HG02970 (cell line): ENCODE data around the gene C10orf143.
"Not testable (repeated sequence)": the region's sequence is repeated elsewhere in the genome, so short reads cannot be mapped to it uniquely, and the experiment has no call there.

Experiments
- ATAC-seq: cut with Tn5 transposase; IDR thresholded peaks from one replicate; pipeline ENCODE4 v1.9.1; 2021; ENCODE audit warnings: mild to moderate bottlenecking, moderate library complexity, moderate number of reproducible peaks; ENCODE audit not compliant: unreplicated experiment, low FRiP score

The C10orf143 gene

DNA sequence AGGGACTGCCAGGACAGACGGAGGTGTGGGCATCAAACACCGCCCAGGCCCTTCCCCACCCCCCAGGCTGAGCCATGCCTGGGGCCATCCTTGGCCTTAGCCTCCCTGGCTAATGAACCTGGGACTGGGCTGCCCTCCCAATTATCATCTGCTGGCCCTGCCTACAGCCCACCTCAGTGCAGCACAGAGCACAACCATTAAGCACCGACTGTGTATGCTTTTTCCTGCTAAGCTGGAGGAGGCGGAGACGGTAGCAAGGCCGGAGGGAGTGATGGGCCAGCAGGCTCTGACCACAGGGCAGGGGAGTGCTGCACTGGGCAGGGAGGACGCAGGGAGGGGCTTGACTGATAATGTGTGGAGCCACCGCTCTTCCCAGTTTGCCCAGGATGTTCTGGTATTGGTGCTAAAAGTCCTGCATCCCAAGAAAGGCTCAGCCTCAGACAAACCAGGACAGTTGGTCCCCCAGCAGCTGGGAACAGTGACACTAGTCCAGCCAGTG, 72.0 kb downstream of the C10orf143 start:
- ATAC-seq = no peak

GRCh38 chr10:130038019-130038555, 72.5 kb downstream of the C10orf143 start:
- ATAC-seq = no peak

GRCh38 chr10:130037169-130037661, 73.4 kb downstream of the C10orf143 start:
- ATAC-seq = no peak

- no peak for ATAC-seq
Measured at GRCh38 chr10:130036296-130037065, 74.1 kb downstream of the C10orf143 start.

GRCh38 chr10:130029209-130029608, 81.4 kb downstream of the C10orf143 start:
- ATAC-seq = no peak

DNA sequence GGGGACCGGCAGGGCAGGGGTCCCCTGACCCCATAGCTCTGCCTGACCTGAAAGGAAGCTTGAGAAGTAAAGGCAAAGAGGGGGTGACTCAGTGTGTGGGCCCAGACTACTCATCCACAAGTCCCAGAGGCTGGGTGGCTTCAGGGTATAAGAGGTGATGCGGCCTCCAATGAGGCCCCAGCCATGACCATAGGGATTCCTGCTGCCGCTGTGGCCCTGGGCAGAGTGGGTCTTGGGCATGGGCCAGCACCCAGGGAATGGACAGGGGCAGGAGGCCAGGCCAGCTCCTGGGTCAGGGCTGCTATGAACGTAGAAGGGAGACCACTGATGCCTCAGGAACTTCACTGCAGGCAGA, 82.2 kb downstream of the C10orf143 start:
- no peak for ATAC-seq

DNA sequence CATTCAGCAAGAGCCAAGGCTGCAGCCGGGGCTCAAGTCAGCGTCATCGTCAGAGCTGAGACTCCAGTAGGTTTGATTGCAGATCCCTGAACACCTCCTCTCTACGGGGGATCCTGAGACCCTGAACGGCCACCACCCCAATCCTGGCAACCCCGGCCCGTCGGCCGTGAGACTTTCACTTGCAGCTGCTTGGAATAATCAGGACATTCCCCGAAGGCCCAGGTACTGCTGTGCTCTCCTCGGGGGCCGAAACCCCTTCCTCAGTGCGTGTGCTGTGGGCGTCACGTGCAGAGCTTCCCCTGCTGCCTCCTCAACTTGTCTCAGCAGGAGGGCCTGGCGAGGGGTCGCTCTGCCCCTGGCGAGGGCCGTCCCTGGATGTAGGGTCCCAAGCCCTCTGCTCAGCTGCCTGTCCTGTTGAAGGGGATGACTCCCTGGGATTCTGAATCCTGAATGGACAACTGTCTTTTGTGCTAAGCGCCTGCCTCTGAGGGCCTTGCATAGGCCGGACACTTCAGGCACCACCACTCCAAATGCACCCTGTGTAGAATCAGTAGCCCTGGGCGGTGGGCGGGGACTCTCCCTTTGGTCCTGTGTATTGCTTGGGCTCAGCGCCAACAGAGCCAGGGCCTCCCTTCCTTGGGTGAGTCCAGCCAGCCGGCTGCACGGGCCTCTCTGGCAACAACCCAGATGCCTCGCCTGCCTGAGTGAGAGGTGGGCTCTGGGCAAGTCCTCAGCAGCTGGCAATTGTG, 82.7 kb downstream of the C10orf143 start:
- no peak for ATAC-seq

DNA sequence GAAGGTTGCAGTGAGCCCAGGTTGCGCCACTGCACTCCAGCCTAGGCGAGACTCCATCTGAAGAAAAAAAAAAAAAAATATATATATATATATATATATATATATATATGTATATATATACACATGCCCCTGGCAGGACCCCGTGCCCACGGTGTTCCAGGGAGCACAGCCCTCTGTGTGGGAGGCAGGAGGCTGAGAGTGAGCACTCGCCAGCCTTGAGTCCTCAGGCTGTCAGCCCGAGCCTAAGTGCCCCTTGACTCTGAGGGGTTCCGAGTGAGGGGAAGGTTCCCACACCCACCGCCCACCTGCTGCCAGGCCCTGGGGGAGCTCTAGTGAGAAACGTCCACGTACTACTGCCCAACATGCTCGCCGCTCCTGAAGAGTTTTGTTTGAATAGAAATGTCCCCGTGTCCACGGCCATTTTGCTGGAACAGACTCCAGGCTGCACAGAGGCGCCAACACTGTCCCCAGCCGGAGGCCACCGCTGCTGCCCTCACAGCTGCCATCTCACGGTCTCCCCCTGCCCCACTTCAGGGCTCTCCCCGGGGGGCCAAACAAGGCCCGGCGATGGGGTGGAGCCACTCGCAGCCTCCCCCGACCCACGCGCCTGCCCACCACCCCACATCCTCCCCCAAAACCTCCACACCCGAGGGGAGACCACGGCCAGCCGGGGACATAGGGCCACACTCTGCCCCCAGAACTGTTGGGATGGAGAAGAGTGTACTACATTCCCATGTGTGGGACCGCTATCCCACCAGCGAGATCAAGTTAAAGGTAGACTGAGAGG, 83.8 kb downstream of the C10orf143 start:
- ATAC-seq = no peak

- no peak for ATAC-seq
Measured at GRCh38 chr10:130025811-130026485, 84.7 kb downstream of the C10orf143 start.

GRCh38 chr10:130025326-130025725, 85.3 kb downstream of the C10orf143 start:
- ATAC-seq = no peak

GRCh38 chr10:130024779-130025325, 85.8 kb downstream of the C10orf143 start:
- no peak for ATAC-seq

- not testable (repeated sequence) for ATAC-seq
Measured at GRCh38 chr10:130024326-130024725, 86.3 kb downstream of the C10orf143 start.

DNA sequence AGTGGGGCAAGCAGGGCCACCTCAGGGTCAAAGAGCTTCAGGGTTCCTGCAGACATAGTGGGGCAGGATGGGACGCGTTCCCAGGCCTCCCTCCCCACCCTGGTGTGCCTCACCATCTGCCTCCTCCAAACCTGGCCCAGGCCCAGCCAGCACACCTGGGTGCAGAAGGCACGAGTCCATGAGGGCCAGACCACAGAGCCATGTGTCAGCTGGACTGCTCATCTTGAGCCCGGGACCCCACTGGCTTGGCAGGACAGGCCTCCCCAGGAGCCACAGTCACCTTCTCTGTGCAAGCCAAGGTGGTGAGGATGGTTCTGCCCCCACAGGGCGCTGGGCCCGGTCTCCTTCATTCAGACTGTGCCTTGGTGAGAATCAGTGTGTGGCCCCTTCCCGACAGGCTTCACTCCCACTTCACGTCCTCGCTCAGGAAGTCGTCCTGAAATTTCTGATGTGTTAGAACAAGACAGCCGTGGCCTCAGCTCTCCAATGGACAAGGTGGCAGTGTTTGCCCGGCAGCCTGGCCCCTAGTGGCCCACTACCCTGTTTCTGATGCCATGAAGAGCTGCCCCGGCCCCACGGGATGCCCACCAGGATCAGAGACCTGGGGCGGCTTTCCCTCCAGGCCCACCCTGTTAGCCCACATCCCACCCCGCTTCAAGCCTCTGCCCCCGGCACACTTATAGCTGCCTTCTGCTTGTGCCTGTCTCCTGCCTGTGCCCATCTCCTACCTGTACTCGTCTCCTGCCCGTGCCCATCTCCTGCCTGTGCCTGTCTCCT, 87.0 kb downstream of the C10orf143 start:
- no peak for ATAC-seq

DNA sequence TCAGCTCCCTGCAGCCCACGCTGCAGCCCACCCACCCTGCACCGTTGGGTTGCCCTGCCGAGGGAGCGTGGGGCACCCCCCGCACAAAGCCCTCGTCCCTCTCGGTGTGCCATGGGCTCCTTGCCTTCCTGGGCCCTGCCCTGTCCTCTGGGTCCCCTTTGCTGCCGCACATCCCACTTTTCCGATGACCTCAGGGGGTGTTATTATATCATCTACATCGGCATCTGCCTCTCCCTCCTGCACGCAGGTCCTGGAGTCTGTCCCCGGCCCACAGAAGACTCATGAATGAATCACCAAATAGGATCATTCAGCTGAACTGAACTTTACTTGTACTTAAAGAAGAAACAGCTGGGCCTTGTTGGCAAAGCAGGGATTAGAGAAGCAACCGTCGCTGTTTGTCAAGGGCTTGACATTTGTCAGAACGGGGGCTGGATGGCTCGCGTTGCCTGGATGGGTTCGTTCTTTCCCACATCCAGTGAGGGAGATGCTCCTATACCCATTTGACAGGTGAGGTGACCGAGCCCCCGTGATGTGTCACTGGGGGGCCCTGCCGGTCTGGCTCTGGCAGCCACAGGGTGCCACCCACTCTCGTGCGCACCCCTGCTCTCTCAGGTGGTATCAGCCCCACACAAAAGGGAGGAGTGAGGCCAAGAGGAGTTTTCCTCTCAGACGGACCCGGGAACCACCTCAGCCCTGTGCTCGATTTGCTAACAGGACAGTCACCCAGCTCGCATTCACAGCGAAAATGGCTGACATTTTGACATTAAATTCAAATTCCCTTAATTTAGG, 87.9 kb downstream of the C10orf143 start:
- ATAC-seq = no peak

DNA sequence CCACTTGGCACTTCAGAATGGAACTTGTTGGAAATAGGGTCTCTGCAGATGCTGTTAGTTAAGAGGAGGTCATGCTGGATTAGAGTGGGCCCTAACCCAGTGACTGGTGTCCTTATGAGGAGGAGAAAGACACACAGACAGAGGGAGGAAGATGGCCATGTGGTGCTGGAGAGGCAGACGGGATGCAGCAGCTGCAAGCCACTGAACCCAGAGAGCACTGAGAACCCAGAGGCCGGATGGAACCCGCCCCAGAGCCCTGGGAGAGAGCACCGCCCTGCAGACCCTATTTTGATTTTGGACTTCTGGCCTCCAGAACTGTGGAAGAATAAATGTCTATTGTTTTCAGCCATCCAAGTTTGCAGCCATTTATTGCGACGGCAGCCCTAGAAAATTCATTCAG, 88.5 kb downstream of the C10orf143 start:
- no peak for ATAC-seq

GRCh38 chr10:130021383-130021950, 89.2 kb downstream of the C10orf143 start:
- no peak for ATAC-seq

DNA sequence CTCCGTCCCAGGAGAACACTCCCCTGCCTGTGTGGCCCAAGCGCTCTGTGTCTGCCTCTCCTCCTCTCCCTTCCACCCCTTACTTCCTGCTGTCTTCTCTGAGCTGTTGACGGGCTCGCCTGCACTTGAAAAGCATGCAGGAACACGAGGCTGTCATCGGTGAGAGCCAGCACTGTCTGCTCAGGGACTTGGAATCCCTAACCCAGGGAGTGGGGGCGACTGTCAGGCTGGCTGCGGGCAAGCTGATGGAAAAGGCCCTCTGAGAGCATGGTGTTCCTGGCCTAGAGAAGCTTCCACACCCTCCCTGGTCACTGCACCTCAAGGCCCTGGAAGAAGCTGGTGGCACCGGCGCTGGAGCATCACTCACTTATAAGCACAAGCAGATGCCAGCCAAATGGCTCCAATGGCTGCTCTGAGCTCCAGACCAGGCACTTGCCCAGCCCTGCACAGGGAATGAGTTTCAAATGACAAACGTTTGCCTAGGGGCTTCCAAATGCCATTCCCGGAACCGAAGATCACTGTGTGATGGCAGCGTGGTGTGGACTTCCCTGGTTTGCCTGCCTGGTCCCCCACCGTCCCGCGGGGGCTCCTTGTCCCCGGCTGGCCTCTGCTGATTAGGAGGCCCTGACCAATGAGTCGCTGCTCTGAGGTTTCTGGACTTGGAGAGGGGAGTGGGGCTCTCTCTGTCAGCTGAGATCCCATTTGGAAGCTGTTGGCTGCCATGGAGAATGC, 89.8 kb downstream of the C10orf143 start:
- no peak for ATAC-seq
